NCI-H187 (cell line): ENCODE measurements around the gene PAGR1.
"Not testable (repeated sequence)": the region's sequence is repeated elsewhere in the genome, so short reads cannot be mapped to it uniquely, and the experiment has no call there.

Source experiments
- DNase-seq, 2 experiments: peaks; one replicate each; lab custom pipeline; 2025; lab: John Stamatoyannopoulos, UW

Gene PAGR1

DNA sequence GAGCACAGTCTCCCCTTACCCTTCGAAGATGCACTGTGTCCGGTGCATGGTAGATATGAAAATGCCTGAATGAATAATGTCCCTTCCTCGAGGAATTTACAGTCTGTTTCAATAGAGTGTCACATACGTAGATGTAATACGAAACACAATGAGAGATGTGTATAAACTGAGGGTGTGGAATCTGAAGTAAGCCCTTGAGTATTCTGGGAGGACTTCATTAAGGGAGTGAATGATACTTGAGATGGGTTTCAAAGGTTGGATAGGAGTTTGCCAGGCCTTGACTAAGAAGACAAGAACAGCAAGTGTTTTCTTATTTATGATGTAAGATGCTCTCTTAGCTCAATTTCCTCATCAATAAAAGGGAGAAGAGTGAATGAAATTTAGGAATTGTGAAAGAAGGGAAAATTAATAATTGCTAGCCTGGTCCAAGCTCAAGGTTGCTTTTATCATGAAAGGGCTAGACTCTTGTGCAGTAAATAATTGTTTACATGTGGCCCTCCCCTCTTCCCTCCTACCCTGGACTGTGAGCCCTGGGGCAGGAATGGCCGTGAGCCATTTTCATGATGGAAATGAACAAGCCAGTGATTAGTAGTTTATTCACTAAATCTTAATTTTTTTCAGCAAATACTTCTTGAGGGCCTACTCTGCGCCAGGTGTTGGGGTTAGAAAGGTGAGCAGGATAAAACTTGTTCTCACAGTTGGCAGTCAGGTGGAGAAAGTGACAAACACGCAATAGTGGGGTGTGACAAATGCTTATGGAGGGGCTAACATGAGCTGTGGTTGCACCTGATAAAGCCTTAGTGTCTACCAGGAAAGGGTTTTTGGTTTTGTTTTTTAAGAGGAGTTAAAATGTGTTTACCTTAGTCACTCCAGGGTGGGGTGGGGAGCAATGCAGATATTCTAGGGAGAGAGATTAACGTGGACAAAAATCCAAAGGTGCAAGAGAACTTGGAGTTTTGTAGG lies 23.8 kb upstream of the PAGR1 start:
- no peak for DNase-seq

DNA sequence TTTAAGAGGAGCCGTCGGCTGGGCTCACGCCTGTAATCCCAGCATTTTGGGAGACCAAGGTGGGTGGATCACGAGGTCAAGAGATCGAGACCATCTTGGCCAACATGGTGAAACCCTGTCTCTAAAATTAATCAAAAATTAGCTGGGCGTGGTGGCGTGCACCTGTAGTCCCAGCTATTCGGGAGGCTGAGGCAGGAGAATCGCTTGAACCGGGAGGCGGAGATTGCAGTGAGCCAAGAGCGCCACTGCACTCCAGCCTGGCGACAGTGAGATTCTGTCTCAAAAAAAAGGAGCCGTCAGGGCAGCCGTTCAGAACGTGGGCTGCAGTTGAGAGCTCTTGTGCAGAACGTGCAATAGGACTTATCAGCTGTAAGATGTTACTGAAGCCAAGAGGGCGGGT lies 22.8 kb upstream of the PAGR1 start:
- not testable (repeated sequence) for DNase-seq

DNA sequence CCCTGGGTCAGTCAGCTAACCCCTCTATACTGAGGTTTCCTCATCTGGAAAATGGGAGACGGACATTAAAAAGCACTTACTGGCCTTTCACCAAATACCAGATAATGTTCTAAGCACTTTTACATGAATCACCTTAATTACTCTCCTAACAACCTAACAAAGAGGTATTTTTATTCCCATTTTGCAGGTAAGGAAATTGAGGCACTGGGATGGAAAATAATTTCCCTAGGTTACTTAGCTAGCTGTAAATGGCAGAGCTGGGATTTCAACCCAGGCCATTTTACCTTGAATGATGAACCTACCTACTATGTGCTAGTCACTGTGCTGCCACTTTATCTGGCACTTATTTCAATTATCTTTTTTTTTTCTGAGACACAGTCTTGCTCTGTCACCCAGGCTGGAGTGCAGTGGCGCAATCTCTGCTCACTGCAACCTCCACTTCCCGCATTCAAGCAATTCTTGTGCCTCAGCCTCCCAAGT lies 21.7 kb upstream of the PAGR1 start:
- DNase-seq, result no peak

DNA sequence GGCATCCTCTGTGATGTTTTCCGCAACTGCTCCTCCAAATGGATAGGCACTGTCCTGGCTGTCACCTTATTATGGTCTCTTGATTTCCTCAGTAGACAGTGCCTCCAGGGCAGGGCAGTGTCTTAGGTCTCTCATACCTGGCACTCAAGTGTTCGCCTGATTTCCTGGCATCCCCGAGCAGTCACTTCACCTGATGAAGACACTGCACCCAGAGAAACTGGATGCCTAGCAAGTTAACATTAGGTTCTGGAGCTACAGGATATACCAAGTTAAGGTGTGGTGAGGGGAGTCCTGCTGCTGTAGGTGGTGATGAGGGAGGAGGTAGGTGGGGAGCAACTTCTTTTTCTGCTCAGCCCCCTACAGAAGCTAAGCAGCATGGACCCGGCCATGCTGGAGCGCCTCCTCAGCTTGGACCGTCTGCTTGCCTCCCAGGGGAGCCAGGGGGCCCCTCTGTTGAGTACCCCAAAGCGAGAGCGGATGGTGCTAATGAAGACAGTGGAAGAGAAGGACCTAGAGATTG lies 13.5 kb upstream of the PAGR1 start:
- DNase-seq, result no peak

DNA sequence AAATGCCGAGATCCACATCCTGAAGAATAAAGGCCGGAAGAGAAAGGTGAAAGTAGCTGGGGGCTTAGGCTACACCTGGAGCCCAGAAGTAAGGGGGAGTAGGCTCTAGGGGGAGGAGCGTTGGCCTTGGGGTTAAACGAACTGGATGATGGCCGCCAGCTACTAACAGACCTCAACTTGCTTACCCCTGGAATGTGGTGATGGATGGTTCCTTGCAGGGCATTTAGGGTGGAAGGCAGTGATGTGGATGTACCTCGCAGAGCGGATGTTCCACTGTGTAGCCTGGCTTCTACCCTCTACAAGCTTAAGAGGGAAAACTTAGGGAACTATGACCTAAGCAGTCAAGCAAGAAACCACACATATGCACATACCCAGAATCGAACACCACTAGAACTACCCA lies 11.9 kb upstream of the PAGR1 start:
- DNase-seq, result no peak

DNA sequence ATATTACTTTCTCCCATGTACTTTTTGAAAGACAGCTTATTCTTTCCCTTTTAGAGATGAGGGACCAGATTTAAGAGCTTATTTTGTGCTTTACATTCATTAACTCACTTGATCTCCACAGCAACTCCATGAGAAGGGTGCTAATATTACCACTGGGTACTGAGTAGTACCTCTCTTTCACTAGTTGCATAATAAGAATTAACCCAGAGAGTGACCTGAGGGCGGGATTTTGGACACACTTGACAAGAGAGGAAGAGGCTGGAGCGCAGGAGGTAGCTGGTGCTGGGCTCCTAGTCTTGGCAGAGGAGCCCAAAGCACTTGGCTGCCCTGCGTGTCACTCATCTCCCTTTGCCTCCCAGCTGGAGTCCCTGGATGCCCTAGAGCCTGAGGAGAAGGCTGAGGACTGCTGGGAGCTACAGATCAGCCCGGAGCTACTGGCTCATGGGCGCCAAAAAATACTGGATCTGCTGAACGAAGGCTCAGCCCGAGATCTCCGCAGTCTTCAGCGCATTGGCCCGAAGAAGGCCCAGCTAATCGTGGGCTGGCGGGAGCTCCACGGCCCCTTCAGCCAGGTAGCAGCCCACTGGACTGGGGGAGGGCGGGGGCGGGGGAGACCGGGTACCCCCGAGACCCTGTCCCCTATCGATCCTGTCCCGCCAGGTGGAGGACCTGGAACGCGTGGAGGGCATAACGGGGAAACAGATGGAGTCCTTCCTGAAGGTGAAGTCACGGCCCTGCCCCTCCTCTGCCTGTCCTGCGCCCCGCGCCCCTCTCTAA lies 11.3 kb upstream of the PAGR1 start:
- no peak for DNase-seq

DNA sequence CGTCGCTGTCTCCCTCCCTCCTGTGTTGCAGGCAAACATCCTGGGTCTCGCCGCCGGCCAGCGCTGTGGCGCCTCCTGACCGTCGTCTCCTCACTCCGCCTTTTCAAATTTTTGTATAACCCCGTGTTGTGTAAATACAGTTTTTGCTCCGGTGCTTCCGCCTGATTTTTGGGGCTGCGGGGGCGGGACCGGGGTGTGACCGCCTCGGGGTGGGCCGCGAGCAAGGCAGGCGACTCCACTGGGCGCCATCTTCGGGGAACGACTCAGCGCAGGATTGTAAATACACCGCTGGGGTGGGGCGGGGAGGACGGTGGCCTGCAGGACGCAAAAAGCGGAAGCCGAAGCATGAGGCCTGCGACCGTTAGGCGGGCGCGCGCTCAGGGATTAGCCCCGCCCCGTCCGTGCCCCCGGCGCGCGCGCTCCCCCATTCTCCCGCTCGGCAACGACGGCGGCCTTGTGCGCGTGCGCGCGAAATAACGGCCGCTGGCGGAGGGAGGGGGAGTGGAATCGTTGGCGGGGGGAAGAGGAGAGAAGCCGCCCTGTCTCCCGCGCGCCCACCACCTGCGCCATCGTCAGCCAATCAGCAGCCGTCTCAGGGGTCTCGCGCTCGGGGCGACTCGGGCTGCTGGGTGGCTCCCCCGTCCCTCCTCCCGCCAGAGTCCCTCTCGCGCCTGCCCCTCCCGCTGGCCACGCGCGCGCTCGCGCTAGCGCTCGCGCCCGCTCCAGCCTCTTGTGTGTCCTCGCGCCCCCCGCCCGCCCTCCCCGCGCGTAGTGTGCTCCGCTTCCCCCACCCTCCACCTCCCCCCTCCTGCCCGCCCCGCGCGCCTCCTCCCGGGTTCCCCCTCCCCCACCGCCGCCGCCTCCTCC lies 10.5 kb upstream of the PAGR1 start:
- DNase-seq, result peak; percentile 76 to 92

DNA sequence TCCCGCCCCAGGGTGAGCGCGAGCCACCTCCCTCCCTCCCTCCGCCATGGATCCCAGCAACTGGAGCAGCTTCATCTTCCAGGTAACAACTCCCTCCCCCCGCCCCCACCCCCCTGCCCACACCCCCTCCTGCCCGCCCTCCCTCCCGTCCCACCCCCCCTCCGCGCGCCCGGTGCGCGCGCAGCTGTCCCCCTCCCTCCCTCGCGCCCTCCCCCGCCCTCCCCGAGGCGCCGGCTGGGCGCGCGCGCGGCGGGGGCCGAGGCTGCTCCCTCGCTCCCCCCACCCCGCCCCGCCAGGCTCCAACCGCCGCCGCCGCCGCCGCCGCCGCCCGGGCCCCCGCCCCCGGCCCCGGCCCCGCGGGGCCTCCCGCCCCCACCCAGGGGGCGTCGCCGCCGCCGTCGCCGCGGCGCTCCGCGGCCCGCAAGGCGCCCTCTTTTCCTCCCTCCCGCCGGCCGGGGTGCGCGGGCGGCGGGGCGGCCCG lies 9.8 kb upstream of the PAGR1 start, which contains the start of gene MAZ:
Gene MAZ, plus strand, starts transcription at position 431 of the 481 bp plus-strand sequence. CDS start 173 bp downstream, outside the sequence.
- DNase-seq, result no peak

DNA sequence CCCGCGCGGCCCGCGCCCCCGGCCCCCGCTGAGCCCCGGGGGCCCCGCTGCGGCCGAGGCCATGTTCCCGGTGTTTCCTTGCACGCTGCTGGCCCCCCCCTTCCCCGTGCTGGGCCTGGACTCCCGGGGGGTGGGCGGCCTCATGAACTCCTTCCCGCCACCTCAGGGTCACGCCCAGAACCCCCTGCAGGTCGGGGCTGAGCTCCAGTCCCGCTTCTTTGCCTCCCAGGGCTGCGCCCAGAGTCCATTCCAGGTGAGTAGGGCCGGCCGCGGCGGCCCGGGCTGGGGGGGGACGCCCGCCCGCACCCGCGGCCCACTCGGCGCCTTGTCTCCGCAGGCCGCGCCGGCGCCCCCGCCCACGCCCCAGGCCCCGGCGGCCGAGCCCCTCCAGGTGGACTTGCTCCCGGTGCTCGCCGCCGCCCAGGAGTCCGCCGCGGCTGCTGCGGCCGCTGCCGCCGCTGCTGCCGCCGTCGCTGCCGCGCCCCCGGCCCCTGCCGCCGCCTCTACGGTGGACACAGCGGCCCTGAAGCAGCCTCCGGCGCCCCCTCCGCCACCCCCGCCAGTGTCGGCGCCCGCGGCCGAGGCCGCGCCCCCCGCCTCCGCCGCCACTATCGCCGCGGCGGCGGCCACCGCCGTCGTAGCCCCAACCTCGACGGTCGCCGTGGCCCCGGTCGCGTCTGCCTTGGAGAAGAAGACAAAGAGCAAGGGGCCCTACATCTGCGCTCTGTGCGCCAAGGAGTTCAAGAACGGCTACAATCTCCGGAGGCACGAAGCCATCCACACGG lies 9.1 kb upstream of the PAGR1 start:
- peak in 1 of 2 experiments; percentile 52 for DNase-seq

DNA sequence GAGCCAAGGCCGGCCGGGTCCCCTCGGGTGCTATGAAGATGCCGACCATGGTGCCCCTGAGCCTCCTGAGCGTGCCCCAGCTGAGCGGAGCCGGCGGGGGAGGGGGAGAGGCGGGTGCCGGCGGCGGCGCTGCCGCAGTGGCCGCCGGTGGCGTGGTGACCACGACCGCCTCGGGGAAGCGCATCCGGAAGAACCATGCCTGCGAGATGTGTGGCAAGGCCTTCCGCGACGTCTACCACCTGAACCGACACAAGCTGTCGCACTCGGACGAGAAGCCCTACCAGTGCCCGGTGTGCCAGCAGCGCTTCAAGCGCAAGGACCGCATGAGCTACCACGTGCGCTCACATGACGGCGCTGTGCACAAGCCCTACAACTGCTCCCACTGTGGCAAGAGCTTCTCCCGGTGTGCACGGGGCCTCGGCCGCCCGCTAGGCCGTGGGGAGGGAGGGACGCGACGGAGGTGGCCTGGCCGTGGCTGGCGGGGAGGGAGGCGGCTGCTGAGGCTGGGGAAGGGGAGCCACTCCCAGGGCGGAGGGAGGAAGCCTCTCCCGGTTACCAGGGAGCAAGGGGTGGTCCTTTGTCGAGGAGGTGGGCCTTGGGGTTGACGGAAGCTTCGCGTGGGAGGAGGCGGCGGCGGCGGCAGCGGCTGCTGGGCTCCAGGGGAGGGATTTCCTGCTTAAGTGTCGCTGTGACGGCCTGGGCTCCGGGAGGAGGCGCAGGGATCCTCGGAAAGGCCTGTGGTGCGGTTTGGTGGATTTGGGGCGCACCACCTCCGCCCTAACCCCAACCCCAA lies 8.3 kb upstream of the PAGR1 start:
- DNase-seq, result peak; percentile 21 to 57

DNA sequence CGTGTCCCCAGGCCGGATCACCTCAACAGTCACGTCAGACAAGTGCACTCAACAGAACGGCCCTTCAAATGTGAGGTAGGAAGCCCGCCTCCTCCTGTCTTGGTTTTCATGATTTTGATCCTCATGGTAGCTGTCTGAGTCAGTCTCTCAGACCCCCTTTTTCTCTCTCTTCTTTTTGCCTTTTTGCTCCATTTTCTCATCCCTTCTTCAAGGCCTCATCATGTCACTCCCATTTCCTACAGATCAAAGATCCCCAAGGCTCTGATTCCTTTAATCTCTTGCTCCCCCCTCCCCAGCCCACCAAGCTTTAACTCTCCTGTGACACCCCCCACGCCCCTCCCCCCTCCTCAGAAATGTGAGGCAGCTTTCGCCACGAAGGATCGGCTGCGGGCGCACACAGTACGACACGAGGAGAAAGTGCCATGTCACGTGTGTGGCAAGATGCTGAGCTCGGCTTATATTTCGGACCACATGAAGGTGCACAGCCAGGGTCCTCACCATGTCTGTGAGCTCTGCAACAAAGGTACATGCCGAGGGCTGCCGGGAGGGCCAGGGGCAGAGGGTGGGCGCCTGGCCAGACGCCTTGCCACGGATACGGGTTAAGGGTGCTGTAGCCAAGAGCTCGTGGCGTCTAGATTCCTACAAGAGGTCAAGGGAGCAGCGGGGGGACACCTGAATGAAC lies 7.6 kb upstream of the PAGR1 start:
- no peak for DNase-seq

DNA sequence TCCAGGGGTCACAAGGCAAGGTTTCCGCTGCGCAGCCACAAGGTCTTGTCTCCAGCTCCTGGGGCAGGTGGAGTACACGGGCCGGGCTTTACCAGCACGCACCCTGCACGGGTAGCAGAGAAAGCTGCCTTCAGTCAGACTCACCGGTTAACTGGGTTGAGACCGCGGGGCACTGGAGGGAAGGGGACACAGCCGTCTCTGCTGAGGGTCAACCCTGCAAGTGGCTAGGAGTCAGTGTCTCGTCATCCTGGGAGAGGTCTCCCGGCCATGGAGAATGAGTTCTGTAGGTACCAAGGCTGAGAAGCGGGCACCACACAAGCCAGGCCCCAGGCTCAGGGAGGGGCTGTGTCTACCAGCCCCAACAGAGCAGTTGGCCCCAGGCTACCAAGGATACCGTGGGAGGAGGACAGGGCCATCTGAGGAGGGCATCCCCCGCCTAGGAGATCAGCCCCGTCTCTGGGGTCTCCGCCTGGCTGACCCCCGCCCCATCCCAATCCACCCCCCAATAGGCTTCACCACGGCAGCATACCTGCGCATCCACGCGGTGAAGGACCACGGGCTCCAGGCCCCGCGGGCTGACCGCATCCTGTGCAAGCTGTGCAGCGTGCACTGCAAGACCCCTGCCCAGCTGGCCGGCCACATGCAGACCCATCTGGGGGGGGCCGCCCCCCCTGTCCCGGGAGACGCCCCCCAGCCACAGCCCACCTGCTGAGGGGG lies 6.8 kb upstream of the PAGR1 start:
- no peak for DNase-seq

DNA sequence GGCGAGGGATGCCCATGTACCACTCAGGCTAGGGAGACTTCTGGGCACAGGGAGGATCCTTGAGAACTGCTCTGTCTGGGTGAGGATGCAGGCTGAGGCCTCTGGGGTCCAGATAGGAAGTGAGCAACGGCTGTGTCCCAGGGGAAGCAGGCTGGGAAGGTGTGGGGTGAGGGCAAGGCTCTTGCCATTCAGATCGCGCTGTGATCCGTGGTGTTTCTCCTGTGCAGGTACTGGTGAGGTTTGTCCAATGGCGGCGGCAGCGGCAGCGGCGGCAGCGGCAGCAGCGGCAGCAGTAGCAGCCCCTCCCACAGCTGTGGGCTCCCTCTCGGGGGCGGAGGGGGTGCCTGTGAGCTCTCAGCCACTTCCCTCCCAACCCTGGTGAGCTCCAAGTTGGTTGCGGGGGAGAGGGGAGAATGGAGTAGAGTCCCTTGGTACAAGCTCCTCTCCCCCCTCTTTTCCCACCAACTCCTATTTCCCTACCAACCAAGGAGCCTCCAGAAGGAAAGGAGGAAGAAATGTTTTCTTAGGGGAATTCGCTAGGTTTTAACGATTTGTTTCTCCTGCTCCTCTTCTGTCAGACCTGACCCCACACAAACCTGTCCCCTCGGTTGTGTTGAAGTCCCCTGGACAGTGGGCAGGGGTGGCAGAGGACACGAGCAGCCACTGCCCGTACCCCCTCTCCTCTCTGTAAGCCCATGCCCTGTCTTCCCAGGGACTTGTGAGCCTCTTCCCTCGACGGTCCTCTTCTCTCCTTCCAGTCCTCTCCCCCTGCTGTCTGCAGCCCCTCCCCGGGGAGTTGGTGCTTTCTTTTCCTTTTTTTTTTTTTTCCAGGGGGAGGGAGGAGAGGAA lies 5.9 kb upstream of the PAGR1 start:
- no peak for DNase-seq

DNA sequence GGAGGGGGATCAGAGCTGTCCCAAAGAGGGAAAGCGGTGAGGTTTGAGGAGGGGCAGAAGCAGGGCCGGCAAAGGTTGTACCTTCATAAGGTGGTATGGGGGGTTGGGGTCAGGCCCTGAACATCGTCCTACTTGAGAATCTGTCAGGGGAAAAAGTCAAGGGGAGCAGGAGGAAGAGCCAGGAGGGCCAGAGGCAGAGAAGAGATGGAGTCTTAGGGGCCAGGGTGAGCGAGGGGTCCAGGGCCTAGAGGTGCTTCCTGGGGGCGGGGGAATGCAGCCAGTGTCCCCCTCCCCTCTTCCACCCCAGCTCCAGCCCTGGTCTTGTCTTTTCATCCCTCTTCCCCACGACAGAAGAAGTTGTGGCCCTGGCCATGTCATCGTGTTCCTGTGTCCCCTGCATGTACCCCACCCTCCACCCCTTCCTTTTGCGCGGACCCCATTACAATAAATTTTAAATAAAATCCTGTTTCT lies 5.2 kb upstream of the PAGR1 start:
- no peak for DNase-seq

DNA sequence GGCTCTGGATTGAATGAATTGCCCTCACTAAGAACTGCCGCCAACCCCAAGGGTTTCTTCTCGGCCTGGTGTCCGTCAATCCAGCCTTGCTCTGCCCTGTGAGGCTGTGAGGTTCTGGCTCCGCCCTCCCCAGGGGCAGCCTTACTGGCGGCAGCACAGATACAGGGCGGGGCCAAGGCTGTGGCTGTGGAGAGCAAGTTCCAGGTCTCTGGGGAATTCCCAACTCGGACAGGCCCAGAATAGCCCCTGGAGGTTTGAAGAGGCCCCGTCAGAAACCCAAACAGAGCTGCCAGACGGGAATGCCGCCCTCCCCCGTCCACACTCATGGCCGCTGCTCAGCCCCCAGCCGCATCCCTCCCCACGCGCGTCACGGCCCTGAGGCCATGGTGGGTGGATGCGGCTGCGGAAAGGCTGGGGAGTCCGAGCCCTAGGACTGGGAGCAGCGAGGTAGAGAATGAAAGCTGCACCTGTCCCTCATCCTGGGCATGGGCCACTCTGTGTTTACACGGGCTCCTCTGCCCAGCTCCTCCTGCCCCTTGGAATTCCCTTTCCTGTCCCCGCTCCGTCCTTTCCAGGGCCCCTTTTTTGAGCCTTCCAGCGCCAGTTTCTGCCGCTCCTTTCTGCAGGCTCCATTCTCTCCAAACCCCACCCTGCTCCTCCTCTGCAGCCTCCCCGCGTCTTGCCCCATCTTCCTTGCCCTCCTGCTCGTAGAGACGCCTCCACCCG lies 4.6 kb upstream of the PAGR1 start:
- DNase-seq, result peak; percentile 46 to 75

DNA sequence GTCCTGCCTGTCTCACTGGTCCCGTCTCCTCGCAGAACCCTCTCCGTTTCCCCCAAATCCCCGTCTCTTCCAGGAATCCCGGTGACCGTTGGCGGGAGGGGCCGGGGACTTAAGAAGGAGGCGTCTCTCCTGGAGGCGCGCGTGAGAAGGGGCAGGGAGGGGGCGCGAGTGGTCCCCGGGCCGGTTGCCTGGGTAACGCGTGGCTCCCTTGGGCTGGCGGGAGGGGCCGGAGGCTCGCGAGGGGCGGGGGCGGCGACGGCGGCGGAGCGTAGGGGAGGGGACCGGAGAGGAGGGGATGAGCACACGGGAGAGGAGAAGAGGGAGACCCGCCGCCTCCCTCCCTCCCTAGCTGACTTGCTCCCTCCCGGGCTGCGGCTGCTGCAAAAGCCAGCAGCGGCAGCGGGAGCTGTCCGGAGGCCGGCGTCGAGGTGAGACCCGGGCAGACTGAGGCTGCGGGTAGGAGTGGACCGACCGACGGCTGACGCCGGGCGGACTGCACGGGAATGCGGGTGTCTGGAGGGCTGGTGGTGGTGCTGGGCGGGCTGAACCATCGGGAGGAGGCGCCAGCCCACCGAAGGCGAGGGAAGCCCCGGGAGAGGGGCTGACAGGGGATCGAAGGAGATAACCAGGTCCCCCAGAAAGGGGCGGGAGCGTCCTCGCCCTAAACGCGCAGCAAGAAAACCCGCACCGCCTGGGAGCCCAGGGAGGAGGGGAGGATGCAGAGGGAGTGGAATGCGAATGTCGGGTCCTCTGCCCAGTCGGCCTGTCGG lies 3.9 kb upstream of the PAGR1 start, which contains the start of gene PRRT2:
Gene PRRT2, plus strand, starts transcription at position 298 of the 770 bp plus-strand sequence. CDS start 862 bp downstream, outside the sequence.
- no peak for DNase-seq
